ENCODE measurements around the gene YPEL2.

The YPEL2 gene

DNA sequence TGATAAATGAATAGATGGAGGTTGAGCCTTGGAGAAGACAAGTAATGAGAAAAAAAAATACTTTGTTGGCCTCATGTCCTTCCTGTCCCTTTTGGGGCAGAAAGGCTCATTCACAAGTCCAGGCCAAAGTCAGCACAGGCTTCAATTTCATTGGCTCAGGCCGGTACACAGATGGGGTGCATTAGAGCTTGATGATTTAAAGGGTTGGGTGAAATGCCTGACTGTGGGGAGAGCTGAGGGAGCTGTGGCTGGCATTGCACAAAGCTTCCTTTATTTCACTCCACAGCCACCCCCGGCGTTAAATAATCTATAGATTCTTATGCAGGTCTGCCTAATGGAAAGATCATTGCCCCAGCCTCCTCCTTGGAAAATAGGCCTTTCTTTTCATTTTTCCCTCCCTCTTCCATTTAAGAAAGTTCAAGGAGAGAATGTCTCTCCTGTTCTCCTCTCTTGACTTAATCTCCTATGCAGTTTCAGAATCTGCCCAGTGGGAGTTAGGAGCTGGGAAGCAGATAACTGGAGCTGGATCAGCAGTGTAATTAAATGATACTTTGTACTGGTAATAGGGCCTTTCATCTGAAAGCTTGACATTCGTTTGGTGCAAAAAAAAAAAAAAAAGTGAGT lies 24.4 kb downstream of the YPEL2 start:
- TF ChIP-seq, protein P1, sequence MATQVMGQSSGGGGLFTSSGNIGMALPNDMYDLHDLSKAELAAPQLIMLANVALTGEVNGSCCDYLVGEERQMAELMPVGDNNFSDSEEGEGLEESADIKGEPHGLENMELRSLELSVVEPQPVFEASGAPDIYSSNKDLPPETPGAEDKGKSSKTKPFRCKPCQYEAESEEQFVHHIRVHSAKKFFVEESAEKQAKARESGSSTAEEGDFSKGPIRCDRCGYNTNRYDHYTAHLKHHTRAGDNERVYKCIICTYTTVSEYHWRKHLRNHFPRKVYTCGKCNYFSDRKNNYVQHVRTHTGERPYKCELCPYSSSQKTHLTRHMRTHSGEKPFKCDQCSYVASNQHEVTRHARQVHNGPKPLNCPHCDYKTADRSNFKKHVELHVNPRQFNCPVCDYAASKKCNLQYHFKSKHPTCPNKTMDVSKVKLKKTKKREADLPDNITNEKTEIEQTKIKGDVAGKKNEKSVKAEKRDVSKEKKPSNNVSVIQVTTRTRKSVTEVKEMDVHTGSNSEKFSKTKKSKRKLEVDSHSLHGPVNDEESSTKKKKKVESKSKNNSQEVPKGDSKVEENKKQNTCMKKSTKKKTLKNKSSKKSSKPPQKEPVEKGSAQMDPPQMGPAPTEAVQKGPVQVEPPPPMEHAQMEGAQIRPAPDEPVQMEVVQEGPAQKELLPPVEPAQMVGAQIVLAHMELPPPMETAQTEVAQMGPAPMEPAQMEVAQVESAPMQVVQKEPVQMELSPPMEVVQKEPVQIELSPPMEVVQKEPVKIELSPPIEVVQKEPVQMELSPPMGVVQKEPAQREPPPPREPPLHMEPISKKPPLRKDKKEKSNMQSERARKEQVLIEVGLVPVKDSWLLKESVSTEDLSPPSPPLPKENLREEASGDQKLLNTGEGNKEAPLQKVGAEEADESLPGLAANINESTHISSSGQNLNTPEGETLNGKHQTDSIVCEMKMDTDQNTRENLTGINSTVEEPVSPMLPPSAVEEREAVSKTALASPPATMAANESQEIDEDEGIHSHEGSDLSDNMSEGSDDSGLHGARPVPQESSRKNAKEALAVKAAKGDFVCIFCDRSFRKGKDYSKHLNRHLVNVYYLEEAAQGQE (IDR thresholded peaks at IDR 0.05; ENCODE audit: insufficient replicate concordance, low read depth), result no peak
- TF ChIP-seq GABPA (IDR thresholded peaks at IDR 0.05; ENCODE audit: low read depth) (no peak), POLR2AphosphoS5 (IDR thresholded peaks at IDR 0.05; ENCODE audit: low read depth) (no peak), SPI1 (IDR thresholded peaks at IDR 0.05; ENCODE audit: borderline replicate concordance, low read depth) (no peak)
- DNase-seq (ENCODE audit: low read depth in 1 of 2, low spot score in 1 of 2), result no peak

DNA sequence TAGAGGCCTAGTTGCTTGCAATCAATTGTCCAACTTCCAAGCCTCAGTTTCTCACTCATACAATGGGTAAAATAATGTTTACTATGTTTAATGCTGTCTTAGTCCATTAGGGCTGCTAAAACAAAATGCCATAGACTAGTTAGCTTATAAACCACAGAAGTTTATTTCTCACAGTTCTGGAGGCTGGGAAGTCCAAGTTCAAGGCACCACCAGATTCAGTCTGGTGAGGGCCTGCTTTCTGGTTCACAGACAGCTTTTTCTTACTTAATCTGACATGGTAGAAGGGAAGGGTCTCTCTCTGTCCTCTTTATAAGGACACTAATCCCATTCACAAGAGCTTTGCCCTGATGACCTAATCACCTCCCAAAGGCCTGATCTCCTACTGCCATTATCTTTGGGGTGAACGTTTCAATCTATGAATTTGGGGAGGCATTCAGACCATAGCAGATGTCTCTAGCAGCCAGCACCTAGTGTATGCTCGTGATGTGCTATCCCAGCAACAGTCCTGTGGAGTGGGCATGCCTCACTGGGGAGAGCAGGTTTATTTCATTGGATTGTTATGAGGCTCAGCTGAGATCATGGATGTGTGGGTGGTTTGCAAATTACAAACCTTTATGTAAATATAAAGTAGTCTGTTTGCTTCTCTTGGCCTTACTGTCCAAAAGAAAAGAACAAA lies 25.2 kb downstream of the YPEL2 start:
- Histone ChIP-seq H3K4me3 (replicated peaks; ENCODE audit: insufficient read depth, low read length) (no peak overlapping the region), H3K27ac (replicated peaks) (no peak overlapping the region), H3K27me3 (ENCODE audit: insufficient read depth, poor library complexity, severe bottlenecking) (no peaks in the 10 kb centered on the region)
- TF ChIP-seq, protein P1 (IDR thresholded peaks at IDR 0.05; ENCODE audit: insufficient replicate concordance, low read depth), result no peak
- TF ChIP-seq POLR2AphosphoS5 (IDR thresholded peaks at IDR 0.05; ENCODE audit: low read depth) (no peak), SPI1 (IDR thresholded peaks at IDR 0.05; ENCODE audit: borderline replicate concordance, low read depth) (no peak), CTCF (IDR thresholded peaks at IDR 0.05; ENCODE audit: insufficient read depth, low read length) (no peak), GABPA (IDR thresholded peaks at IDR 0.05; ENCODE audit: low read depth) (no peak)
- no peak for DNase-seq (ENCODE audit: low read depth in 1 of 2, low spot score in 1 of 2)

More for the DNA sequence above, 24.4 kb downstream of the YPEL2 start:
- H3K27ac ChIP-seq (replicated peaks), result no peak overlapping the region
- no peaks in the 10 kb centered on the region for H3K27me3 ChIP-seq (ENCODE audit: insufficient read depth, poor library complexity, severe bottlenecking)
- H3K4me3 ChIP-seq (replicated peaks; ENCODE audit: insufficient read depth, low read length), result no peak overlapping the region

DNA sequence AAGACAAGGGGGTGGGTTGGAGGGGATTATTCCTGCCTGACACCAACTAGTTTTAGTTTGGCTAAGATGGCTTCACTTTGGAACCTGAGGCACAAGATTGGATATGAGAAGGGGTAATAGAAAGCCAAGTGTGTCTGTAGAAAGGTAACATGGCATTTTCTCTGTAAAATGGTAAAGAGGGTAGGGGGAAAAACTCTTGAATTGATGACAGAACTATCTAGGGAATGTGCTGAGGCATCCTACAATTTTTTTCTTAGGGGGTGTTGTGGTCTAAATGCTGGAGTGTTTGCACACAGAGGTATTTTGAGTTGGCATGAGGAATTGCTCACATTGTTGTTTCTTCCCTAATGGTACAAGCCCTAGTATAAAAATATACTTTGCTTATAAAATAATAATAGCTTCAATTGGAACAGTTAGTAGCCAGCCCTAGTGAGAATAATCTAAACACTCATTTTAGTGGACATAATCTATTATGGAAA lies 25.8 kb downstream of the YPEL2 start:
- H3K27me3 ChIP-seq (ENCODE audit: insufficient read depth, poor library complexity, severe bottlenecking), result no peaks in the 10 kb centered on the region
- no peak for DNase-seq (ENCODE audit: low read depth in 1 of 2, low spot score in 1 of 2)
- H3K27ac ChIP-seq (replicated peaks), result no peak overlapping the region
- no peak overlapping the region for H3K4me3 ChIP-seq (replicated peaks; ENCODE audit: insufficient read depth, low read length)
- TF ChIP-seq GABPA (IDR thresholded peaks at IDR 0.05; ENCODE audit: low read depth) (no peak), SPI1 (IDR thresholded peaks at IDR 0.05; ENCODE audit: borderline replicate concordance, low read depth) (no peak), CTCF (IDR thresholded peaks at IDR 0.05; ENCODE audit: insufficient read depth, low read length) (no peak), POLR2AphosphoS5 (IDR thresholded peaks at IDR 0.05; ENCODE audit: low read depth) (no peak)
- TF ChIP-seq, protein P1 (IDR thresholded peaks at IDR 0.05; ENCODE audit: insufficient replicate concordance, low read depth), result no peak

All from HL-60 (cell line).